ENCODE results near the gene CA5B. TPM values are rescaled to one million over a fixed set of nuclear protein-coding genes. Genes with fewer than 3 reads are reported as not detected.
"Not testable (repeated sequence)": the region's sequence is repeated elsewhere in the genome, so short reads cannot be mapped to it uniquely, and the experiment has no call there.

CA5B gene
- total RNA-seq, 1 donor from 2014 or later: 13.5 TPM

- no peak overlapping the region for H3K27ac ChIP-seq
- peaks cover 29 to 40% of the 10 kb centered on the region in 2 donors for H3K36me3 ChIP-seq
- H3K4me3 ChIP-seq: no peak overlapping the region
- TF ChIP-seq, protein P1, sequence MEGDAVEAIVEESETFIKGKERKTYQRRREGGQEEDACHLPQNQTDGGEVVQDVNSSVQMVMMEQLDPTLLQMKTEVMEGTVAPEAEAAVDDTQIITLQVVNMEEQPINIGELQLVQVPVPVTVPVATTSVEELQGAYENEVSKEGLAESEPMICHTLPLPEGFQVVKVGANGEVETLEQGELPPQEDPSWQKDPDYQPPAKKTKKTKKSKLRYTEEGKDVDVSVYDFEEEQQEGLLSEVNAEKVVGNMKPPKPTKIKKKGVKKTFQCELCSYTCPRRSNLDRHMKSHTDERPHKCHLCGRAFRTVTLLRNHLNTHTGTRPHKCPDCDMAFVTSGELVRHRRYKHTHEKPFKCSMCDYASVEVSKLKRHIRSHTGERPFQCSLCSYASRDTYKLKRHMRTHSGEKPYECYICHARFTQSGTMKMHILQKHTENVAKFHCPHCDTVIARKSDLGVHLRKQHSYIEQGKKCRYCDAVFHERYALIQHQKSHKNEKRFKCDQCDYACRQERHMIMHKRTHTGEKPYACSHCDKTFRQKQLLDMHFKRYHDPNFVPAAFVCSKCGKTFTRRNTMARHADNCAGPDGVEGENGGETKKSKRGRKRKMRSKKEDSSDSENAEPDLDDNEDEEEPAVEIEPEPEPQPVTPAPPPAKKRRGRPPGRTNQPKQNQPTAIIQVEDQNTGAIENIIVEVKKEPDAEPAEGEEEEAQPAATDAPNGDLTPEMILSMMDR (IDR thresholded peaks at IDR 0.05): no peak
- no peak for DNase-seq (ENCODE audit: low spot score in 2 of 2)
- no peaks in the 10 kb centered on the region for H3K4me1 ChIP-seq
- no peaks in the 10 kb centered on the region for H3K27me3 ChIP-seq
- intact Hi-C loops (cut with DNase I): no loop called here
- H3K9me3 ChIP-seq: no peaks in the 10 kb centered on the region
These were observed 87.9 kb downstream of the CA5B start for GRCh38 chrX:15825936-15826335.

GRCh38 chrX:15829217-15829616 lies 91.1 kb downstream of the CA5B start:
- Histone ChIP-seq H3K27ac (no peak overlapping the region), H3K9me3 (no peaks in the 10 kb centered on the region), H3K4me1 (no peaks in the 10 kb centered on the region), H3K4me3 (no peak overlapping the region), H3K36me3 (peaks cover 7 to 12% of the 10 kb centered on the region in 2 donors), H3K27me3 (no peaks in the 10 kb centered on the region)
- TF ChIP-seq, protein P1 (IDR thresholded peaks at IDR 0.05): no peak
- intact Hi-C loops (cut with DNase I): no loop called here
- no peak for DNase-seq (ENCODE audit: low spot score in 2 of 2)

GRCh38 chrX:15831347-15831746 lies 93.3 kb downstream of the CA5B start:
- intact Hi-C loops (cut with DNase I); DNase-seq (ENCODE audit: low spot score in 2 of 2); H3K4me1 ChIP-seq; H3K27ac ChIP-seq; H3K9me3 ChIP-seq; H3K4me3 ChIP-seq; H3K27me3 ChIP-seq: not testable (repeated sequence)
- H3K36me3 ChIP-seq: peaks cover 7 to 12% of the 10 kb centered on the region in 2 donors

GRCh38 chrX:15834053-15834452 lies 96.0 kb downstream of the CA5B start:
- TF ChIP-seq, protein P1 (IDR thresholded peaks at IDR 0.05): no peak
- DNase-seq (ENCODE audit: low spot score in 2 of 2): no peak
- Histone ChIP-seq H3K27me3 (no peaks in the 10 kb centered on the region), H3K4me3 (no peak overlapping the region), H3K27ac (no peak overlapping the region), H3K4me1 (no peaks in the 10 kb centered on the region), H3K36me3 (peaks cover 0 to 3% of the 10 kb centered on the region in 2 donors), H3K9me3 (no peaks in the 10 kb centered on the region)
- intact Hi-C loops (cut with DNase I): no loop called here

DNA sequence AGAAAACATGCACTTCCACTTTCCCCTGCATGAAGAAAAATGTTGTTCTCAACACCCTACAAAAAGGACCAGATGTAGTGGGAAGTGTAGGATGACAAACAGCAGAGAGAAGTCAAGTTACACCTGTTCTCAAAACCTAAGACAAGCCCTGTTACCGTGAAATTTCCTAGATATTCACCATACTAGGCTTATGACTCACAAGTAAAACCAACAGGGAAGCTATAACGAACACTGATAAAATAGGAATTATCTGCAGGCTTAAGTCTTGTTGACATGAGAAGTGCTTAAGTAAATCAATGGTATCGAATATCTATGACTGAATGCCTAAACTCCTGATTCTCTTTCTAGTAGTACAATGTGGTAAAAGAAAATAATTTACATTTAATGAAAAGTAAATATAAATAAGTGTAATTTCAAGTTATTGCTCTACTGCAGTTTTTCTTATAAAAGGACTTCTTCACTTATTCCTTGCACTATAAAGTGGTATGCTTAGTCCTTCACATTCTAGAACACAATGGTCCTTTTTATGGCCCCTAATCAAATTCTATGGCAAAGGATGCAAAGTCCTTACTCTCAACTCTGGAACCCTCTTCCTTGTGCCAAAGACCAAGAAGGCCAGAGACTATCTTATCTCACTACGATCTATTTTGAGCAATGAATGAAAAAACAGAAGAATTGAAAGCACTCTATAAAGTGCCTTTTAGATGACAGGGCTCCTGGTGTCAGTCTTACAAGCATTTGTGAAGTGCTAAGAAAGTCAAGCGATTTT lies 96.9 kb downstream of the CA5B start:
- no peaks in the 10 kb centered on the region for H3K36me3 ChIP-seq
- no peaks in the 10 kb centered on the region for H3K4me1 ChIP-seq
- H3K4me3 ChIP-seq: no peak overlapping the region
- no peak for DNase-seq (ENCODE audit: low spot score in 2 of 2)
- no peak overlapping the region for H3K27ac ChIP-seq
- intact Hi-C loops (cut with DNase I): no loop called here
- no peaks in the 10 kb centered on the region for H3K9me3 ChIP-seq
- no peaks in the 10 kb centered on the region for H3K27me3 ChIP-seq
- TF ChIP-seq, protein P1 (IDR thresholded peaks at IDR 0.05): no peak

Other genes with a start within 250 kb of the CA5B start
- 14.6 TPM for gene PIR, start 244.9 kb upstream of the CA5B start, total RNA-seq
- 1.3 TPM for gene BMX, start 237.5 kb upstream of the CA5B start, total RNA-seq
- 0.11 TPM for gene ACE2, start 137.3 kb upstream of the CA5B start, total RNA-seq
- gene CLTRN, start 73.5 kb upstream of the CA5B start, total RNA-seq: not detected
- gene ZRSR2, start 52.2 kb downstream of the CA5B start, total RNA-seq: 0.64 TPM
- 99.3 TPM for gene AP1S2, start 116.5 kb downstream of the CA5B start, total RNA-seq